H9 (cell line): Measurements from ENCODE around the gene EFNA1. TPM values are rescaled to one million over a fixed set of nuclear protein-coding genes. Genes with fewer than 3 reads are reported as not detected.

Source experiments
- DNase-seq: peaks from one replicate; pipeline ENCODE4 v3.0.0-alpha.2; 2017
- H2AFZ ChIP-seq: one replicate; pipeline ENCODE4 v1.6.1; 2013; ENCODE audit warnings: mild to moderate bottlenecking, low read length, control low read depth, moderate library complexity
- H2AK5ac ChIP-seq: 2 replicates; pipeline ENCODE4 v1.6.1; 2013; ENCODE audit warnings: low read length, control low read depth, mixed read lengths; ENCODE audit not compliant: insufficient read length
- H2BK120ac ChIP-seq: one replicate; pipeline ENCODE4 v1.6.1; 2013; ENCODE audit warnings: low read depth, mild to moderate bottlenecking, low read length, control low read depth, inconsistent platforms; ENCODE audit not compliant: poor library complexity, severe bottlenecking
- H2BK12ac ChIP-seq: 2 replicates; pipeline ENCODE4 v1.6.1; 2013; ENCODE audit warnings: low read length, control low read depth, mixed read lengths, low read depth; ENCODE audit not compliant: insufficient read length
- H2BK15ac ChIP-seq: 2 replicates; pipeline ENCODE4 v1.6.1; 2013; ENCODE audit warnings: low read depth, low read length, control low read depth
- H2BK20ac ChIP-seq: one replicate; pipeline ENCODE4 v1.6.1; 2013; ENCODE audit warnings: low read depth, mild to moderate bottlenecking, low read length, control low read depth, inconsistent platforms; ENCODE audit not compliant: poor library complexity, severe bottlenecking
- H2BK5ac ChIP-seq: 2 replicates; pipeline ENCODE4 v1.6.1; 2013; ENCODE audit warnings: low read length, control low read depth, mixed read lengths; ENCODE audit not compliant: insufficient read length
- H3K14ac ChIP-seq: 2 replicates; pipeline ENCODE4 v1.6.1; 2013; ENCODE audit warnings: low read length, control low read depth; ENCODE audit not compliant: insufficient read depth
- H3K18ac ChIP-seq: 2 replicates; pipeline ENCODE4 v1.6.1; 2013; ENCODE audit warnings: low read depth, mild to moderate bottlenecking, mixed read lengths, low read length, control low read depth; ENCODE audit not compliant: insufficient read length
- H3K23ac ChIP-seq: 2 replicates; pipeline ENCODE4 v1.6.1; 2013; ENCODE audit warnings: low read length, control low read depth, mixed read lengths, low read depth; ENCODE audit not compliant: insufficient read length
- H3K23me2 ChIP-seq: 2 replicates; pipeline ENCODE4 v1.6.1; 2013; ENCODE audit warnings: low read depth, mild to moderate bottlenecking, mixed read lengths, low read length, control low read depth; ENCODE audit not compliant: insufficient read length, poor library complexity, severe bottlenecking
- H3K27ac ChIP-seq: 2 replicates; pipeline ENCODE4 v1.5.1; 2013; ENCODE audit warnings: low read length, control low read depth, mixed read lengths, low read depth; ENCODE audit not compliant: insufficient read length
- H3K27me3 ChIP-seq: 2 replicates; pipeline ENCODE4 v1.6.1; 2013; ENCODE audit warnings: low read length, control low read depth, inconsistent platforms; ENCODE audit not compliant: insufficient read depth
- H3K4ac ChIP-seq: 2 replicates; pipeline ENCODE4 v1.6.1; 2013; ENCODE audit warnings: low read depth, mild to moderate bottlenecking, control low read depth, inconsistent platforms, low read length, moderate library complexity
- H3K4me1 ChIP-seq: 2 replicates; pipeline ENCODE4 v1.6.1; 2013; ENCODE audit warnings: low read length, control low read depth, inconsistent platforms; ENCODE audit not compliant: insufficient read depth
- H3K4me2 ChIP-seq: 2 replicates; pipeline ENCODE4 v1.6.1; 2013; ENCODE audit warnings: low read length, control low read depth, mixed read lengths; ENCODE audit not compliant: insufficient read length, insufficient read depth
- H3K56ac ChIP-seq: 2 replicates; pipeline ENCODE4 v1.6.1; 2013; ENCODE audit warnings: low read depth, mild to moderate bottlenecking, mixed read lengths, low read length, control low read depth; ENCODE audit not compliant: insufficient read length
- H3K79me1 ChIP-seq: 2 replicates; pipeline ENCODE4 v1.6.1; 2013; ENCODE audit warnings: low read depth, mild to moderate bottlenecking, moderate library complexity, low read length, control low read depth, inconsistent platforms; ENCODE audit not compliant: insufficient read depth, poor library complexity, severe bottlenecking
- H3K79me2 ChIP-seq: 2 replicates; pipeline ENCODE4 v1.6.1; 2013; ENCODE audit warnings: low read length, control low read depth, inconsistent platforms; ENCODE audit not compliant: insufficient read depth
- H3K9ac ChIP-seq: 2 replicates; pipeline ENCODE4 v1.6.1; 2013; ENCODE audit warnings: low read length, control low read depth, mixed read lengths; ENCODE audit not compliant: insufficient read length; ENCODE audit errors: extremely low read depth
- H3K9me3 ChIP-seq: one replicate; pipeline ENCODE4 v1.6.1; 2013; ENCODE audit warnings: low read depth, low read length, inconsistent platforms; ENCODE audit not compliant: control insufficient read depth
- H3T11ph ChIP-seq: one replicate; pipeline ENCODE4 v1.6.1; 2013; ENCODE audit warnings: mild to moderate bottlenecking, low read length, control low read depth, inconsistent platforms
- H4K20me1 ChIP-seq: one replicate; pipeline ENCODE4 v1.6.1; 2013; ENCODE audit not compliant: control insufficient read depth, insufficient read length, insufficient read depth
- H4K5ac ChIP-seq: 2 replicates; pipeline ENCODE4 v1.6.1; 2013; ENCODE audit warnings: low read depth, mild to moderate bottlenecking, mixed read lengths, low read length, control low read depth; ENCODE audit not compliant: insufficient read length
- H4K8ac ChIP-seq: replicated peaks from 2 replicates; pipeline ENCODE4 v1.6.1; 2013; ENCODE audit warnings: low read length, control low read depth, mixed read lengths, low read depth; ENCODE audit not compliant: insufficient read length
- H4K91ac ChIP-seq: 2 replicates; pipeline ENCODE4 v1.6.1; 2013; ENCODE audit warnings: low read depth, mild to moderate bottlenecking, moderate library complexity, mixed read lengths, low read length, control low read depth; ENCODE audit not compliant: insufficient read length
- H3K27ac Mint-ChIP-seq, 3 experiments: 2 replicates in 2 of 3; 3 replicates in 1 of 3; pipeline ENCODE4 v1.8.0; 2020 to 2021; ENCODE audit warnings: mixed read lengths in 3 of 3, mild to moderate bottlenecking in 1 of 3, moderate library complexity in 1 of 3
- H3K27me3 Mint-ChIP-seq: 2 replicates; pipeline ENCODE4 v1.8.0; 2021; ENCODE audit warnings: low read depth, mild to moderate bottlenecking, moderate library complexity, mixed read lengths
- H3K36me3 Mint-ChIP-seq, 3 experiments: 2 replicates in 2 of 3; 3 replicates in 1 of 3; pipeline ENCODE4 v1.8.0; 2020 to 2021; ENCODE audit warnings: low read depth in 3 of 3, mixed read lengths in 3 of 3; ENCODE audit not compliant: insufficient read depth in 1 of 3
- H3K4me1 Mint-ChIP-seq, 2 experiments: 2 replicates each; pipeline ENCODE4 v1.8.0; 2020; ENCODE audit warnings: mixed read lengths in 2 of 2
- H3K4me3 Mint-ChIP-seq, 2 experiments: 2 replicates in 1 of 2; 3 replicates in 1 of 2; pipeline ENCODE4 v1.8.0; 2020 to 2021; ENCODE audit warnings: mild to moderate bottlenecking in 2 of 2, mixed read lengths in 2 of 2, moderate library complexity in 1 of 2
- H3K9me3 Mint-ChIP-seq, 2 experiments: 2 replicates in 1 of 2; 3 replicates in 1 of 2; pipeline ENCODE4 v1.8.0; 2020; ENCODE audit warnings: mild to moderate bottlenecking in 2 of 2, mixed read lengths in 2 of 2, moderate library complexity in 1 of 2
- CTCF ChIP-seq: fragments of 200-600 bp; sonication (generic); conservative IDR thresholded peaks from 3 replicates; pipeline ENCODE4 v1.8.0; 2021; ENCODE audit warnings: antibody characterized with exemption, mild to moderate bottlenecking
- WGBS: extraction: QIAGEN DNeasy Blood & Tissue Kit; methylation state at CpG from one replicate; pipeline ENCODE4 v1.1.7; 2013; ENCODE audit warnings: missing lambda C conversion rate, low lambda C conversion rate, mixed read lengths; ENCODE audit not compliant: insufficient read length; ENCODE audit errors: extremely low coverage; 5-methylcytosine and 5-hydroxymethylcytosine counted together
- total RNA-seq: library from RNA; stranded (reverse); gene quantifications from 2 replicates; pipeline ENCODE4 v1.2.1, GENCODE V29; 2021

EFNA1 gene
- total RNA-seq, 1 experiment from 2014 or later, result 1.4 TPM

- Histone ChIP-seq H3K14ac (no peak within 1 kb of the TSS; the same call in 1 of the 2 replicates), H3K9ac (peak within 1 kb of the TSS; percentile 68), H3K23me2 (peaks cover 19% of the 10 kb centered on the region), H3K4ac (no peak within 1 kb of the TSS), H3K27me3 (no peaks in the 10 kb centered on the region), H2AFZ (peak within 1 kb of the TSS; percentile 95), H2BK12ac (no peak within 1 kb of the TSS), H3K23ac (no peak within 1 kb of the TSS), H3K18ac (no peak within 1 kb of the TSS), H3K56ac (no peak within 1 kb of the TSS), H2BK20ac (no peak within 1 kb of the TSS), H4K91ac (no peak within 1 kb of the TSS), H3K79me1 (no peaks in the 10 kb centered on the region), H3K27ac (no peak within 1 kb of the TSS), H3K4me1 (no peaks in the 10 kb centered on the region), H3K4me2 (peak within 1 kb of the TSS; percentile 90), H4K20me1 (no peaks in the 10 kb centered on the region), H4K8ac (no peak within 1 kb of the TSS), H2BK120ac (no peak within 1 kb of the TSS), H2AK5ac (no peak within 1 kb of the TSS), H3K79me2 (0 out of 2 replicates have a peak, but pooled peaks cover 3% of the 10 kb centered on the region), H2BK5ac (no peak within 1 kb of the TSS), H4K5ac (no peak within 1 kb of the TSS), H2BK15ac (no peak within 1 kb of the TSS), H3K9me3 (no peaks in the 10 kb centered on the region), H3T11ph (no peak within 1 kb of the TSS)
- H3K4me1 Mint-ChIP-seq, result peaks cover 16% of the 10 kb centered on the region in 2 experiments
- WGBS, result no CpG with 5 or more reads among the region's 42 CpGs
- H3K36me3 Mint-ChIP-seq, result peaks cover 14 to 17% (median 15%) of the 10 kb centered on the region in 3 experiments; a peak in 6 of 7 replicates
- H3K27ac Mint-ChIP-seq, result peak within 1 kb of the TSS; percentile 73 to 98 (median 94); a peak in 6 of 7 replicates
- no peak for TF ChIP-seq CTCF
- no peaks in the 10 kb centered on the region for H3K9me3 Mint-ChIP-seq
- peak; percentile 82 for DNase-seq
- peaks cover 20% of the 10 kb centered on the region for H3K27me3 Mint-ChIP-seq
- H3K4me3 Mint-ChIP-seq, result peak within 1 kb of the TSS; percentile 96 to 100
Observed at GRCh38 chr1:155139895-155140629, 12.4 kb downstream of the EFNA1 start, which contains the start of gene DPM3. Gene DPM3, minus strand, starts transcription at chr1:155140531. Its CDS starts 291 bp downstream, at chr1:155140240.
